Endodermal cell (in vitro differentiated cells): ENCODE measurements around the gene IQSEC3. TPM values are rescaled to one million over a fixed set of nuclear protein-coding genes. Genes with fewer than 3 reads are reported as not detected.

Source experiments
- DNase-seq: peaks from one replicate; pipeline ENCODE4 v3.0.0-alpha.2; 2017
- H3K27ac ChIP-seq: 2 replicates; pipeline ENCODE4 v1.5.1; 2013; ENCODE audit warnings: mild to moderate bottlenecking, low read depth, low read length, moderate library complexity
- H3K27me3 ChIP-seq: 2 replicates; pipeline ENCODE4 v1.6.1; 2013; ENCODE audit warnings: mild to moderate bottlenecking, low read length, moderate library complexity; ENCODE audit not compliant: insufficient read depth, control insufficient read depth, poor library complexity, severe bottlenecking
- H3K36me3 ChIP-seq: 2 replicates; pipeline ENCODE4 v1.7.0; 2013; ENCODE audit warnings: mild to moderate bottlenecking, low read length, moderate library complexity; ENCODE audit not compliant: control insufficient read depth, insufficient read depth
- H3K4me1 ChIP-seq: one replicate; pipeline ENCODE4 v1.7.0; 2013; ENCODE audit warnings: low read length; ENCODE audit not compliant: control insufficient read depth, insufficient read depth
- H3K4me3 ChIP-seq: 2 replicates; pipeline ENCODE4 v1.5.1; 2013; ENCODE audit warnings: mild to moderate bottlenecking, low read length, moderate library complexity
- H3K9ac ChIP-seq: 2 replicates; pipeline ENCODE4 v1.6.1; 2013; ENCODE audit warnings: mild to moderate bottlenecking, low read length, moderate library complexity; ENCODE audit not compliant: poor library complexity, severe bottlenecking; ENCODE audit errors: extremely low read depth
- H3K9me3 ChIP-seq: 2 replicates; pipeline ENCODE4 v1.6.1; 2013; ENCODE audit warnings: mild to moderate bottlenecking, low read length, moderate library complexity; ENCODE audit not compliant: control insufficient read depth
- H3K27ac Mint-ChIP-seq: 2 replicates; pipeline ENCODE4 v1.8.0; 2020; ENCODE audit warnings: mixed read lengths
- H3K27me3 Mint-ChIP-seq: 2 replicates; pipeline ENCODE4 v1.8.0; 2021; ENCODE audit warnings: mild to moderate bottlenecking, mixed read lengths; ENCODE audit not compliant: insufficient read depth
- H3K36me3 Mint-ChIP-seq: 2 replicates; pipeline ENCODE4 v1.8.0; 2020; ENCODE audit warnings: low read depth, mixed read lengths
- H3K4me1 Mint-ChIP-seq: 2 replicates; pipeline ENCODE4 v1.8.0; 2020; ENCODE audit warnings: mixed read lengths
- H3K4me3 Mint-ChIP-seq: 2 replicates; pipeline ENCODE4 v1.8.0; 2020; ENCODE audit warnings: mild to moderate bottlenecking, moderate library complexity, mixed read lengths
- H3K9me3 Mint-ChIP-seq: 2 replicates; pipeline ENCODE4 v1.8.0; 2020; ENCODE audit warnings: mild to moderate bottlenecking, mixed read lengths
- WGBS, 2 experiments: methylation state at CpG; one replicate each; pipeline versions ENCODE4 v1.1.5 to v1.1.7; 2013; ENCODE audit warnings: missing lambda C conversion rate in 2 of 2, mixed read lengths in 1 of 2; ENCODE audit not compliant: insufficient coverage in 1 of 2, insufficient read length in 1 of 2; 5-methylcytosine and 5-hydroxymethylcytosine counted together
- total RNA-seq, 2 donors: library from RNA; stranded (reverse); fragmentation: NEBNext Ultra II Directional in 1 of 2; extraction: Animal tissue kit (Norgen Biotek cat#: 25700) in 1 of 2; gene quantifications; 2 replicates in 1 of 2; 3 replicates in 1 of 2; pipeline ENCODE4 v1.2.1, GENCODE V29; 2021
- TF ChIP-seq, protein P1 (sequence below): fragments of 200-600 bp; sonication (generic); conservative IDR thresholded peaks from 2 replicates; pipeline ENCODE4 v1.5.0; 2021; ENCODE audit warnings: antibody characterized with exemption, mild to moderate bottlenecking

Gene IQSEC3
- total RNA-seq, 2 donors from 2014 or later = 1.5 to 2.7 TPM

DNA sequence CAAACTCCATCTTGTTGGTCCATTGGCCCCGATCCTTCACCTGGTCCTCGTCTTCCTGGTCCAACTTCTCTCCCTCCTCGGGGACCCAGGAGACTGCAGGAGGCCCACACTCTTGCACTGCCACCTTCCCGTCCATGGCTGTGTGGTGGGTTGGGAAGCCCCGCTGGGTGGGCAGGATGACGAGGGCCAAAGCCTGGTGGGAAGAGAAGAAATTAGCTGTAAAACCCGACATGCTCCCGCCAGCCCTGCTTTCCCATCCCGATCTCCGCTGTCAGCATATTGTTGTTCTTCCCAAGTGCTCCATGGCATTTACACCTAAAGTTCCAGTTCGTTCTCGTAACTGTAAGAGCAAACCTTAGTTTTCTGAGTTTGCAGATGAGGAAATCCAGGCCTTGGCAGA, 143.3 kb downstream of the IQSEC3 start:
- TF ChIP-seq, protein P1, sequence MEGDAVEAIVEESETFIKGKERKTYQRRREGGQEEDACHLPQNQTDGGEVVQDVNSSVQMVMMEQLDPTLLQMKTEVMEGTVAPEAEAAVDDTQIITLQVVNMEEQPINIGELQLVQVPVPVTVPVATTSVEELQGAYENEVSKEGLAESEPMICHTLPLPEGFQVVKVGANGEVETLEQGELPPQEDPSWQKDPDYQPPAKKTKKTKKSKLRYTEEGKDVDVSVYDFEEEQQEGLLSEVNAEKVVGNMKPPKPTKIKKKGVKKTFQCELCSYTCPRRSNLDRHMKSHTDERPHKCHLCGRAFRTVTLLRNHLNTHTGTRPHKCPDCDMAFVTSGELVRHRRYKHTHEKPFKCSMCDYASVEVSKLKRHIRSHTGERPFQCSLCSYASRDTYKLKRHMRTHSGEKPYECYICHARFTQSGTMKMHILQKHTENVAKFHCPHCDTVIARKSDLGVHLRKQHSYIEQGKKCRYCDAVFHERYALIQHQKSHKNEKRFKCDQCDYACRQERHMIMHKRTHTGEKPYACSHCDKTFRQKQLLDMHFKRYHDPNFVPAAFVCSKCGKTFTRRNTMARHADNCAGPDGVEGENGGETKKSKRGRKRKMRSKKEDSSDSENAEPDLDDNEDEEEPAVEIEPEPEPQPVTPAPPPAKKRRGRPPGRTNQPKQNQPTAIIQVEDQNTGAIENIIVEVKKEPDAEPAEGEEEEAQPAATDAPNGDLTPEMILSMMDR = no peak
- Mint-ChIP-seq H3K36me3 (no peaks in the 10 kb centered on the region), H3K27me3 (peaks cover 95% of the 10 kb centered on the region), H3K9me3 (no peaks in the 10 kb centered on the region), H3K4me1 (peaks cover 42% of the 10 kb centered on the region), H3K4me3 (no peak overlapping the region), H3K27ac (no peak overlapping the region)
- peaks cover 63% of the 10 kb centered on the region for H3K27me3 ChIP-seq
- no peak for DNase-seq
- H3K4me1 ChIP-seq = peaks cover 21% of the 10 kb centered on the region
- H3K9me3 ChIP-seq = no peaks in the 10 kb centered on the region
- H3K9ac ChIP-seq = no peak overlapping the region
- 93 to 94% methylated on average over 8 to 12 of the region's 12 CpGs for WGBS, 2 experiments
- no peak overlapping the region for H3K4me3 ChIP-seq
- H3K27ac ChIP-seq = no peak overlapping the region
- H3K36me3 ChIP-seq = no peaks in the 10 kb centered on the region

DNA sequence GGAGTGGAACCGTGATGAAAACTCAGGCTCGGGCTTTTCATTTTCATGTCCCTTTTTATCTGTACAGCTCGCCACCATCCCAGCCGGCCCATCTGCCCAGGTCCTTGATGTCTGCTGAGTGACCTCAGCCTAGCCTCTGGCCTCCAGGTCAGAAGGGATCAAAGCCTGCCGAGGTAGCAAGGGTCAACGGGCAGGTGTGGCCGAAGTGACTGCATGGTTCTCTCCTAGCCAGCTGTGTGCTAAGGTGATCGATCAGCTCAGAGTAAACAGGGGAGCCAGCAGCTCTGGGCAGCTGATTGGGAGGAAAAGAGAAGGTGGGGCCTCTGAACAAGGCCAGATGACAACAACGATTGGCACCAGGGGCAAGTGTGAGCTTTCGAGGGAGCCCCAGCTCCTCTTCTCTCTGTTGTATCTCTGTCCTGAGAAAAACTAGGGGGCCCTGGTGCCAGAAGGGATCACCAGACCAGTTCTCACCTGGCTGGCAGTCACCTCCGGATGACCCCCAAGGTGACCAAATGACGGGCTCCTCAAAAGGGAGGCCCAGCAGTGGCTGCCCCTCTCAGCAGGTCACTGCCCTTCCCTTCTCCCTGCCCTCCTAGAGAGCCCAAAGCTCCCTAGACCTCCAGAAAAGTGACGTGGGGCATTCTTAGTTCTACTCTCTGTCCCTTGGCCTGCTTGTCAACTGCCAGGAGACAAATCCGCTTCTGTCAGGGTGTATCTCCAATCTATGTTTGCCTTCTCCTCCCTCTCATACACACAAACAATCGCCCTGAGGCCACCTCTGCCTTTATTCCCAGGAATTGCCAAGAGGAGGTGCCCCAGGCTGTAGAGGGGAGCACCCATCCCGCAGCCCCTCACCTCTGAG, 143.9 kb downstream of the IQSEC3 start:
- no peaks in the 10 kb centered on the region for H3K9me3 Mint-ChIP-seq
- H3K27ac Mint-ChIP-seq = no peak overlapping the region

DNA sequence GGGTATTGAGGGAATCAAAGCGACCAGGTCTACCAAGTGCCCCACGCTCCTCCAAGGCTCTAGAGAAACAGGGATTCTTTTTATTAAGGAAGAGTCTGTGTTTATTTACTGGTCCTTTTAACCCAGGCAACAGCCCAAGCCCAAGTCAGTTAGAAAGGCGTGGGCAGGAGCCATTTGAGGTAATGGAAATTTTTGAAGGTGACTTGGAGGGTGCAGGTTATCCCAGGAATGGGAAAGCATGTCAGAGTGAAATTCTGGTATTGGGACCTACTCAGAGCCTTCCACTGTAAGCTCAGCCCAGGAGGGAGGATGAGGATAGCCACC, 144.5 kb downstream of the IQSEC3 start:
- 90 to 94% methylated on average over 3 of the region's 3 CpGs for WGBS, 2 experiments
- no peaks in the 10 kb centered on the region for H3K36me3 ChIP-seq
- Mint-ChIP-seq H3K4me1 (peaks cover 42% of the 10 kb centered on the region), H3K4me3 (no peak overlapping the region), H3K27me3 (peaks cover 93% of the 10 kb centered on the region), H3K36me3 (no peaks in the 10 kb centered on the region), H3K27ac (no peak overlapping the region), H3K9me3 (no peaks in the 10 kb centered on the region)
- H3K4me1 ChIP-seq = peaks cover 21% of the 10 kb centered on the region
- H3K27ac ChIP-seq = no peak overlapping the region
- TF ChIP-seq, protein P1 = no peak
- no peak overlapping the region for H3K9ac ChIP-seq
- no peaks in the 10 kb centered on the region for H3K9me3 ChIP-seq
- no peak for DNase-seq
- H3K27me3 ChIP-seq = peaks cover 61% of the 10 kb centered on the region
- H3K4me3 ChIP-seq = no peak overlapping the region

More for the DNA sequence above, 143.9 kb downstream of the IQSEC3 start:
- Histone ChIP-seq H3K4me1 (peaks cover 21% of the 10 kb centered on the region), H3K27me3 (peaks cover 63% of the 10 kb centered on the region), H3K36me3 (no peaks in the 10 kb centered on the region), H3K4me3 (no peak overlapping the region), H3K9me3 (no peaks in the 10 kb centered on the region), H3K9ac (no peak overlapping the region), H3K27ac (no peak overlapping the region)
- Mint-ChIP-seq H3K36me3 (no peaks in the 10 kb centered on the region), H3K27me3 (peaks cover 95% of the 10 kb centered on the region), H3K4me1 (peaks cover 42% of the 10 kb centered on the region), H3K4me3 (no peak overlapping the region)
- TF ChIP-seq, protein P1 = no peak
- DNase-seq = no peak
- 77 to 78% methylated on average over 8 to 16 of the region's 16 CpGs for whole genome bisulfite sequencing, 2 experiments
